ENCODE measurements around the gene EMC9. TPM values are rescaled to one million over a fixed set of nuclear protein-coding genes. Genes with fewer than 3 reads are reported as not detected.

The EMC9 gene
- total and polyA plus RNA-seq, 10 of the 15 experiments (the other 5 are each of a cell fraction or from before 2014, with no cell fraction given), result 15.3 to 60.5 (median 30.3) TPM

GRCh38 chr14:24185026-24185425 lies 43.6 kb upstream of the EMC9 start:
- ChIA-PET SMC1A (ENCODE audit: uncharacterized antibody, unreplicated experiment) (interaction anchor here (1.5 kb wide), 1 partner anchor 11 kb away, joined by 3 read pairs; no protein-coding TSS in a partner anchor), CTCF (no interaction called here), POLR2A (no interaction called here), RAD21 (ENCODE audit: unreplicated experiment) (no interaction called here)
- Histone ChIP-seq H3K4me2 (ENCODE audit: control insufficient read depth, insufficient read depth) (no peak overlapping the region), H3K79me2 (ENCODE audit: control insufficient read depth, insufficient read depth, low read length) (peaks cover 20% of the 10 kb centered on the region), H3K27me3 (replicated peaks in 1 of 2; ENCODE audit: control insufficient read depth in 2 of 2, insufficient read depth in 2 of 2, low read length in 1 of 2) (no peaks in the 10 kb centered on the region), H3K4me1 (ENCODE audit: control insufficient read depth, insufficient read depth, low read length) (0 out of 2 replicates have a peak, but pooled peaks cover 4% of the 10 kb centered on the region), H3K4me3 (no peak overlapping the region), H3K27ac (ENCODE audit: control insufficient read depth, insufficient read depth) (no peak overlapping the region), H3K9ac (ENCODE audit: control insufficient read depth, insufficient read depth, low read length) (no peak overlapping the region), H4K20me1 (ENCODE audit: control insufficient read depth, insufficient read depth) (no peaks in the 10 kb centered on the region), H3K36me3 (ENCODE audit: control insufficient read depth in 2 of 2, insufficient read depth in 2 of 2, low read length in 1 of 2) (peaks cover 17 to 44% of the 10 kb centered on the region in 2 experiments), H3K9me3 (replicated peaks; ENCODE audit: control insufficient read depth, insufficient read depth, low read length) (no peaks in the 10 kb centered on the region), H2AFZ (ENCODE audit: control insufficient read depth, low read depth, low read length) (no peak overlapping the region)
- DNase-seq (ENCODE audit: low read depth, low spot score), result no peak
- intact Hi-C loops (cut with micrococcal nuclease; ENCODE audit: unreplicated experiment) (no loop called here), in situ Hi-C loops (cut with MboI) (no loop called here)
- no peak for ATAC-seq
- WGBS (ENCODE audit: insufficient coverage, insufficient replicate concordance, low lambda C conversion rate, missing lambda C conversion rate), result 96% methylated on average over 7 of the region's 7 CpGs
- no peak for FAIRE-seq
- TF ChIP-seq POLR2A (IDR thresholded peaks at IDR 0.05; ENCODE audit: low read depth, low read length) (peak; percentile 33), RFX5 (IDR thresholded peaks at IDR 0.05; ENCODE audit: low read depth, low read length) (no peak)
- BruUV-seq (replicated peaks), result no TSS peak

DNA sequence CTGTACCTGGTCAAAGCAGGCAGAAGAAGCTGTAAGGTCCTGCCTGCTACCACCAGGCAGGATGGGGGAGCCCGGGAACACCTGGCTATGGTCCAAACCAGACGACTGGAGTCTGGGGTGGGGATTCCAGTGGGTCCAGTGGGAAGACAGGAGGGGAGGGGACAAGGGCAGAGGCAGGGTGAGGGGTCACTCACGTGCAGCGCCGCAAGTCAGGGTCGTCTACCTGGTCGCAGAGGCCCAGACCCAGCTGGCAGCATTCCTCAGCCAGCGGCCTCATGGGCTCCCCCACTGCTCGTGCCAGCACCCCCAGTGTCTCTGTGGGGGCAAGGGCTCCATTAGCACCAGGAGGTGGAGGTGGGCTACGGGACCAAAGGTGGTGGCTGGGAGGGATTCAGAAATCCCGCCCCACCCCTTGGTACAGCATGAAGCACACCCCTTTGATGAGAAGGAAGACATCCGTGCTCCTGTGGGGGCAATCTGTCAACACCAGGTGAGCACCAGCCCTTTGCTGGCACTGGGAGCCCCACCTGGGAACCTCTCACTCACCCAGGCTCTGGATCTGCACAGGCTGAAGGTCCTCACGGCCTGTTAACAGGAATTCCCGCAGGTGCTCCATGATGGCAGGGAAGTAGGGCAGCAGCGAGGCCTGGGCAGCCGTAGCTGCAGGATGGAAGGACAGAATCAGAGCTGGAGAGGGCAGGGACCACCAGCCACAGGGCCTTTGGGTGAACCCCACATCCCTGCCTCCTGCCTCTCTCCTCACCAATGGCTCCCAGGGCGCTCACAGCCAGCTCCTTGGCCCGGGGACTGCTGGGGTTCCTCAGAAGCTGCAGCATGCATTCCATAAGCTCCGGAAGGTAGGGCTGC lies 42.9 kb upstream of the EMC9 start:
- FAIRE-seq (no peak), DNase-seq (ENCODE audit: low read depth, low spot score) (no peak), ATAC-seq (no peak)
- ChIA-PET SMC1A (ENCODE audit: uncharacterized antibody, unreplicated experiment) (no interaction called here), RAD21 (ENCODE audit: unreplicated experiment) (no interaction called here), CTCF (no interaction called here), POLR2A (no interaction called here)
- no peaks in the 10 kb centered on the region for H3K9me3 ChIP-seq (replicated peaks; ENCODE audit: control insufficient read depth, insufficient read depth, low read length)
- 92% methylated on average over 19 of the region's 19 CpGs for WGBS (ENCODE audit: insufficient coverage, insufficient replicate concordance, low lambda C conversion rate, missing lambda C conversion rate)
- no peak overlapping the region for H3K4me3 ChIP-seq
- no peak overlapping the region for H3K4me2 ChIP-seq (ENCODE audit: control insufficient read depth, insufficient read depth)
- H2AFZ ChIP-seq (ENCODE audit: control insufficient read depth, low read depth, low read length), result no peak overlapping the region
- in situ Hi-C loops (cut with MboI), result no loop called here
- no TSS peak for BruUV-seq (replicated peaks)
- H3K4me1 ChIP-seq (ENCODE audit: control insufficient read depth, insufficient read depth, low read length), result 0 out of 2 replicates have a peak, but pooled peaks cover 4% of the 10 kb centered on the region
- no peak overlapping the region for H3K27ac ChIP-seq (ENCODE audit: control insufficient read depth, insufficient read depth)
- no peaks in the 10 kb centered on the region for H4K20me1 ChIP-seq (ENCODE audit: control insufficient read depth, insufficient read depth)
- no peaks in the 10 kb centered on the region for H3K27me3 ChIP-seq (replicated peaks in 1 of 2; ENCODE audit: control insufficient read depth in 2 of 2, insufficient read depth in 2 of 2, low read length in 1 of 2)
- H3K9ac ChIP-seq (ENCODE audit: control insufficient read depth, insufficient read depth, low read length), result no peak overlapping the region
- peaks cover 20% of the 10 kb centered on the region for H3K79me2 ChIP-seq (ENCODE audit: control insufficient read depth, insufficient read depth, low read length)
- intact Hi-C loops (cut with micrococcal nuclease; ENCODE audit: unreplicated experiment), result no loop called here
- H3K36me3 ChIP-seq (ENCODE audit: control insufficient read depth in 2 of 2, insufficient read depth in 2 of 2, low read length in 1 of 2), result peaks cover 23 to 49% of the 10 kb centered on the region in 2 experiments
- TF ChIP-seq FOXK2 (IDR thresholded peaks at IDR 0.05), result no peak
- no peak for TF ChIP-seq RELA (IDR thresholded peaks at IDR 0.05; ENCODE audit: borderline replicate concordance, partially characterized antibody)
- TF ChIP-seq SMARCA5 (IDR thresholded peaks at IDR 0.05), result no peak
- TF ChIP-seq EED (IDR thresholded peaks at IDR 0.05; ENCODE audit: low read depth), result no peak
- TF ChIP-seq, protein P1, sequence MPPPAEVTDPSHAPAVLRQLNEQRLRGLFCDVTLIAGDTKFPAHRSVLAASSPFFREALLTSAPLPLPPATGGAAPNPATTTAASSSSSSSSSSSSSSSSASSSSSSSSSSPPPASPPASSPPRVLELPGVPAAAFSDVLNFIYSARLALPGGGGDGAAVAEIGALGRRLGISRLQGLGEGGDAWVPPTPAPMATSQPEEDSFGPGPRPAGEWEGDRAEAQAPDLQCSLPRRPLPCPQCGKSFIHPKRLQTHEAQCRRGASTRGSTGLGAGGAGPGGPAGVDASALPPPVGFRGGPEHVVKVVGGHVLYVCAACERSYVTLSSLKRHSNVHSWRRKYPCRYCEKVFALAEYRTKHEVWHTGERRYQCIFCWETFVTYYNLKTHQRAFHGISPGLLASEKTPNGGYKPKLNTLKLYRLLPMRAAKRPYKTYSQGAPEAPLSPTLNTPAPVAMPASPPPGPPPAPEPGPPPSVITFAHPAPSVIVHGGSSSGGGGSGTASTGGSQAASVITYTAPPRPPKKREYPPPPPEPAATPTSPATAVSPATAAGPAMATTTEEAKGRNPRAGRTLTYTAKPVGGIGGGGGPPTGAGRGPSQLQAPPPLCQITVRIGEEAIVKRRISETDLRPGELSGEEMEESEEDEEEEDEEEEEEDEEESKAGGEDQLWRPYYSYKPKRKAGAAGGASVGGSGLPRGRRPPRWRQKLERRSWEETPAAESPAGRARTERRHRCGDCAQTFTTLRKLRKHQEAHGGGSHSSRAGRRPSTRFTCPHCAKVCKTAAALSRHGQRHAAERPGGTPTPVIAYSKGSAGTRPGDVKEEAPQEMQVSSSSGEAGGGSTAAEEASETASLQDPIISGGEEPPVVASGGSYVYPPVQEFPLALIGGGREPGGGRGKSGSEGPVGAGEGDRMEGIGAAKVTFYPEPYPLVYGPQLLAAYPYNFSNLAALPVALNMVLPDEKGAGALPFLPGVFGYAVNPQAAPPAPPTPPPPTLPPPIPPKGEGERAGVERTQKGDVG (CRISPR knock-in tag; IDR thresholded peaks at IDR 0.05), result no peak
- TF ChIP-seq SIX5 (IDR thresholded peaks at IDR 0.05; ENCODE audit: low read depth, low read length, severe bottlenecking), result no peak
- no peak for TF ChIP-seq BCL3 (IDR thresholded peaks at IDR 0.05; ENCODE audit: borderline replicate concordance, insufficient read depth, low read depth, low read length, poor library complexity, severe bottlenecking)
- TF ChIP-seq CBX3 (IDR thresholded peaks at IDR 0.05; ENCODE audit: borderline replicate concordance, low read depth), result no peak
- TF ChIP-seq, protein P2, sequence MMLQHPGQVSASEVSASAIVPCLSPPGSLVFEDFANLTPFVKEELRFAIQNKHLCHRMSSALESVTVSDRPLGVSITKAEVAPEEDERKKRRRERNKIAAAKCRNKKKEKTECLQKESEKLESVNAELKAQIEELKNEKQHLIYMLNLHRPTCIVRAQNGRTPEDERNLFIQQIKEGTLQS (IDR thresholded peaks at IDR 0.05; ENCODE audit: borderline replicate concordance, extremely low read depth, low read depth, low read length), result no peak
- TF ChIP-seq ZNF24 (IDR thresholded peaks at IDR 0.05), result no peak
